A549 (cell line): Measurements from ENCODE around the gene CDC45. TPM values are rescaled to one million over a fixed set of nuclear protein-coding genes. Genes with fewer than 3 reads are reported as not detected.
A peak's percentile ranks its signal among the peaks of the same experiment; 100 is the strongest.

Source experiments
- ATAC-seq, 2 experiments: fragments of 200-7000 bp in 1 of 2; fragments of >200 bp in 1 of 2; cut with Nextera tagmentation in 1 of 2; cut with Tn5 transposase in 1 of 2; 3 replicates each; pipeline versions ENCODE4 v1.8.0 to v1.9.1; 2018 to 2020; ENCODE audit warnings: mild to moderate bottlenecking in 1 of 2, moderate library complexity in 1 of 2
- CTCF ChIA-PET: fragments of 300-600 bp; sonication (Branson Sonifier 250); formaldehyde crosslinking; extraction: SDS; loops from one replicate; lab custom pipeline; 2021; ENCODE audit warnings: antibody characterized with exemption, inconsistent platforms; lab: Yijun Ruan, JAX
- POLR2A ChIA-PET: fragments of 350-600 bp; formaldehyde crosslinking; extraction: SDS; loops from one replicate; lab custom pipeline; 2021; ENCODE audit warnings: antibody characterized with exemption, inconsistent platforms; lab: Yijun Ruan, JAX
- DNase-seq, 2 experiments: peaks; one replicate each; pipeline versions ENCODE4 v3.0.0 to v3.0.0-alpha.2; 2011 to 2016; ENCODE audit warnings: low read depth in 1 of 2, low spot score in 1 of 2
- FAIRE-seq: peaks from 2 replicates; lab custom pipeline; 2011; peaks lifted over from hg19 to GRCh38; lab: Jason Lieb, UNC
- H3K27ac ChIP-seq, 2 experiments: fragments of >200 bp; sonication (Bioruptor Twin); formaldehyde crosslinking; 3 replicates each; pipeline ENCODE4 v1.5.1; 2016 to 2017
- H3K4me1 ChIP-seq: fragments of >200 bp; sonication (Bioruptor Twin); formaldehyde crosslinking; 3 replicates; pipeline ENCODE4 v1.6.1; 2016
- H3K4me2 ChIP-seq: fragments of >200 bp; sonication (Bioruptor Twin); formaldehyde crosslinking; 3 replicates; pipeline ENCODE4 v1.6.1; 2016
- H3K4me3 ChIP-seq: fragments of >200 bp; sonication (Bioruptor Twin); formaldehyde crosslinking; 3 replicates; pipeline ENCODE4 v1.5.1; 2016
- H3K9me3 ChIP-seq: fragments of >200 bp; sonication (Bioruptor Twin); formaldehyde crosslinking; 3 replicates; pipeline ENCODE4 v1.6.1; 2016
- BHLHE40 ChIP-seq: IDR thresholded peaks from 2 replicates; pipeline ENCODE4 v1.6.1; 2012; ENCODE audit warnings: low read depth, low read length, inconsistent platforms
- CBX8 ChIP-seq: fragments of 200-600 bp; sonication (generic); IDR thresholded peaks from 2 replicates; pipeline ENCODE4 v1.6.1; 2016
- CEBPB ChIP-seq, 2 experiments: fragments of >200 bp in 1 of 2; sonication (Bioruptor Twin) in 1 of 2; formaldehyde crosslinking in 1 of 2; IDR thresholded peaks; 2 replicates each; pipeline ENCODE4 v1.6.1; 2012 to 2016
- E2F6 ChIP-seq: IDR thresholded peaks from 2 replicates; pipeline ENCODE4 v1.6.1; 2012; ENCODE audit warnings: low read depth, borderline replicate concordance
- EHMT2 ChIP-seq: fragments of 200-600 bp; sonication (generic); IDR thresholded peaks from 2 replicates; pipeline ENCODE4 v1.6.1; 2016; ENCODE audit warnings: antibody characterized with exemption, low read depth, mild to moderate bottlenecking, moderate library complexity
- FOSB ChIP-seq: fragments of 250-450 bp; sonication (Bioruptor Pico); IDR thresholded peaks from 2 replicates; pipeline ENCODE4 v1.5.0; 2020; ENCODE audit warnings: mild to moderate bottlenecking, moderate library complexity
- FOSL2 ChIP-seq, 2 experiments: fragments of 450-650 bp in 1 of 2; fragments of >200 bp in 1 of 2; sonication (Bioruptor Twin) in 1 of 2; formaldehyde crosslinking; IDR thresholded peaks; 2 replicates each; pipeline versions ENCODE4 v1.5.0 to v1.6.1; 2016 to 2020; ENCODE audit warnings: mild to moderate bottlenecking in 1 of 2, moderate library complexity in 1 of 2
- GATA3 ChIP-seq: IDR thresholded peaks from 2 replicates; pipeline ENCODE4 v1.6.1; 2012; ENCODE audit warnings: borderline replicate concordance
- HDAC2 ChIP-seq: fragments of 200-600 bp; sonication (generic); IDR thresholded peaks from 2 replicates; pipeline ENCODE4 v1.6.1; 2016
- HEYL ChIP-seq: fragments of 250-450 bp; sonication (Bioruptor Pico); IDR thresholded peaks from 2 replicates; pipeline ENCODE4 v1.8.0; 2021; ENCODE audit warnings: mild to moderate bottlenecking, moderate library complexity
- JUN ChIP-seq, 2 experiments: fragments of >200 bp; sonication (Bioruptor Twin); formaldehyde crosslinking; IDR thresholded peaks; 2 replicates in 1 of 2; 3 replicates in 1 of 2; pipeline ENCODE4 v1.6.1; 2016 to 2017
- MAX ChIP-seq: IDR thresholded peaks from 2 replicates; pipeline ENCODE4 v1.6.1; 2012
- MYC ChIP-seq: IDR thresholded peaks from 2 replicates; pipeline ENCODE4 v1.6.1; 2012; ENCODE audit warnings: mild to moderate bottlenecking, inconsistent platforms, low read length, improper control_type of control experiment, borderline replicate concordance
- POLR2A ChIP-seq: IDR thresholded peaks from 2 replicates; pipeline ENCODE4 v1.6.1; 2012; ENCODE audit warnings: mild to moderate bottlenecking, low read length
- RAD21 ChIP-seq, 2 experiments: fragments of >200 bp in 1 of 2; sonication (Bioruptor Twin) in 1 of 2; formaldehyde crosslinking in 1 of 2; IDR thresholded peaks in 1 of 2; conservative IDR thresholded peaks in 1 of 2; 2 replicates in 1 of 2; 3 replicates in 1 of 2; pipeline ENCODE4 v1.6.1; 2012 to 2018; ENCODE audit warnings: inconsistent platforms in 1 of 2
- SMC3 ChIP-seq: fragments of >200 bp; sonication (Bioruptor Twin); formaldehyde crosslinking; IDR thresholded peaks from 3 replicates; pipeline ENCODE4 v1.6.1; 2018; ENCODE audit warnings: inconsistent platforms
- SREBF2 ChIP-seq: fragments of 450-650 bp; IDR thresholded peaks from 2 replicates; pipeline ENCODE4 v1.6.1; 2014; ENCODE audit warnings: mild to moderate bottlenecking, moderate library complexity
- TP53 ChIP-seq: fragments of 250-450 bp; sonication (Bioruptor Pico); IDR thresholded peaks from 2 replicates; pipeline ENCODE4 v1.5.0; 2021; ENCODE audit warnings: mild to moderate bottlenecking, moderate library complexity
- ZFP36 ChIP-seq: fragments of 450-650 bp; IDR thresholded peaks from 2 replicates; pipeline ENCODE4 v1.6.1; 2014; ENCODE audit warnings: borderline replicate concordance; ENCODE audit not compliant: partially characterized antibody
- WGBS: methylation state at CpG from one replicate; pipeline ENCODE4 v1.1.6; 2017; ENCODE audit errors: missing lambda C conversion rate; 5-methylcytosine and 5-hydroxymethylcytosine counted together
- polyA plus RNA-seq, 4 experiments: library from polyadenylated mRNA; depleted of rRNA in 3 of 4; stranded (reverse); fragments of >200 nt; fragmentation: RNase III in 1 of 4; extraction: RNeasy Plus Mini Kit Qiagen cat#74134 plus additional on column Dnase treatment in 1 of 4; gene quantifications; 2 replicates in 3 of 4; 3 replicates in 1 of 4; pipeline ENCODE4 v1.2.3, GENCODE V29; 2011 to 2017
- TF ChIP-seq, protein P1 (sequence below): fragments of 150-350 bp; IDR thresholded peaks from 2 replicates; pipeline ENCODE4 v1.6.1; 2014; ENCODE audit warnings: low read depth, mild to moderate bottlenecking, low read length
- TF ChIP-seq, protein P2 (sequence below): fragments of 250-450 bp; sonication (Bioruptor Pico); IDR thresholded peaks from 2 replicates; pipeline ENCODE4 v1.5.0; 2020; ENCODE audit warnings: low read depth, mild to moderate bottlenecking, moderate library complexity

CDC45 gene
- polyA plus RNA-seq, 2 of the 4 experiments (the other 2 are of a cell fraction): 47.2 to 51.6 TPM

DNA sequence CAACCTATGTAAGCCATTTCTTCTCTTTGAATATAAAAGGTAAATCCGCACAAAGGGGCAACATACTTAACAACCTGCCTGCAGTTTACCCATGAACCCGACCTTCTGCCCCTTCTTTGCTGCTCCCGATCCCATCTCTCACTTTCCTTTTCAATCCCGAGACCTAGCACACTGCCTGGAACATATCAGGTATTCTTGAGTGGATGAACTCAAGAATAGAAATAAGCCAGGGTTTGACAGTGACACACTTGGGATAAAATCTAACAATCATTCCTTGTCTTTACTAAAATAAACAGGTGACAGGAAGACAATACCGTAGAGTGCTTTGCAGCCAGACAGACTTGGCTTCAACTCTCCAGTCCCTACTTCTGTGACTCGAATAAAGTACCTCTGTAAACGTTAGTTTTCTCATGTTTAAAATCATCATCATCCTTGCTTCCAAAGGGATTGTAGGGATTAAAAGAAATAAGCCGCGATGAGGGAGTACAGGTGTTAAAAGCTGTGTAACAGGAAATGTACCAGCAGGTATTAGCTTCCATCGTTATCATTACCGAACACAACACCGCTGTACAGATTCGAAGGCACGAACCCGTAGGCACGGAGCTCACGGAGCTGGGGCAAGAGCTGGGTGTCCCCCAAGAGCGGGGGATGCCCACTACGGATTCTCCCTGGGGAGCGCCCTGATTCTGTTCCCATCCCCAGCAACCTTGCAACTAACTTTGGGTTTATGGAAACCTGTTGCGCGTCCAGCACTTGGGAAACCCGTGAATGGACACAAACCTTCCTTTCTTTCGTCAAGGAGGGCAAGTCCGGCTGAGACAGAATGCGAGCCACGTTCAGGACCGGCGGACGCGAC is 1.4 kb upstream of the CDC45 start (continued):
- TF ChIP-seq CEBPB (IDR thresholded peaks at IDR 0.05): no peak

DNA sequence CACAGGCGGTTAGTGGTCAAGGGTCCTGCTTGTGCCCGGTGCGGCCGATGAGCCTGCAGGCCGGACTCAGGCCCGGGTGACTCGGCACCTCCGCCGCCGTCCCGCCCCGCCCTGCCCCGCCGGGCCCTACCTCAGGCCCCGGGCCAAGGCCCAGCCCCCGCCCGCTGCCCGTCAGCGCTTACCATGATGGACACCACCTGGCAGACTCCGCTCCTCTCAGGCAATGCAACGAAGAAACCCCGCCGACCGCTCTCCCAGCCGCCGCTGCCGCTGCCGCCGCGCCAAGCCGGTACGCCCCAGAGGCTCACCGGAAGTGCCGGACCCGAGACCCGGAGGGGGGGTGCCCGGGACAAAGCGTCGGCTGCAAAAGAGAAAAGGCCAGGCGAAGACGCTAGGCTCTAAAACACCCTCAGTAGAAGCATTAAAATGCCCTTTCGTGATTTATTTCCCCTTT is 792 bp upstream of the CDC45 start, which contains the start of gene UFD1:
Gene UFD1, minus strand, starts transcription at position 293 of the 454 bp plus-strand sequence. Its CDS starts 108 bp downstream, at position 185.
- Histone ChIP-seq H3K9me3 (no peaks in the 10 kb centered on the region), H3K27ac (peak within 1 kb of the TSS; percentile 98), H3K4me2 (peak within 1 kb of the TSS; percentile 98)
- CTCF ChIA-PET: interaction anchor here (1.0 to 1.6 kb wide), 3 partner anchors 13 to 335 kb away, joined by 3 to 4 read pairs (median 3); partner anchors contain the start of gene ESS2
- ATAC-seq: peak; percentile 85 to 86
- TF ChIP-seq MYC (no peak), BHLHE40 (peak; percentile 60), TP53 (no peak), POLR2A (peak; percentile 40; the same call in 1 of the 2 replicates), JUN (IDR thresholded peaks at IDR 0.05) (peak in 1 of 2 experiments; percentile 71; a peak in 3 of 5 replicates), GATA3 (peak; percentile 74), MAX (peak; percentile 45; the same call in 1 of the 2 replicates)
- TF ChIP-seq, protein P1, sequence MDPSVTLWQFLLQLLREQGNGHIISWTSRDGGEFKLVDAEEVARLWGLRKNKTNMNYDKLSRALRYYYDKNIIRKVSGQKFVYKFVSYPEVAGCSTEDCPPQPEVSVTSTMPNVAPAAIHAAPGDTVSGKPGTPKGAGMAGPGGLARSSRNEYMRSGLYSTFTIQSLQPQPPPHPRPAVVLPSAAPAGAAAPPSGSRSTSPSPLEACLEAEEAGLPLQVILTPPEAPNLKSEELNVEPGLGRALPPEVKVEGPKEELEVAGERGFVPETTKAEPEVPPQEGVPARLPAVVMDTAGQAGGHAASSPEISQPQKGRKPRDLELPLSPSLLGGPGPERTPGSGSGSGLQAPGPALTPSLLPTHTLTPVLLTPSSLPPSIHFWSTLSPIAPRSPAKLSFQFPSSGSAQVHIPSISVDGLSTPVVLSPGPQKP: no peak
- TF ChIP-seq, all 56 proteins: peak for 5
- POLR2A ChIA-PET: interaction anchor here (1.3 to 1.6 kb wide), 2 partner anchors 10 to 47 kb away, joined by 4 to 5 read pairs; partner anchors contain the start of genes HIRA and MRPL40
- DNase-seq (peak; percentile 40 to 78), FAIRE-seq (no peak)
- Histone ChIP-seq H3K4me1 (peaks cover 13% of the 10 kb centered on the region), H3K4me3 (peak within 1 kb of the TSS; percentile 96)
- 1% methylated on average over 10 of the region's 42 CpGs for WGBS

DNA sequence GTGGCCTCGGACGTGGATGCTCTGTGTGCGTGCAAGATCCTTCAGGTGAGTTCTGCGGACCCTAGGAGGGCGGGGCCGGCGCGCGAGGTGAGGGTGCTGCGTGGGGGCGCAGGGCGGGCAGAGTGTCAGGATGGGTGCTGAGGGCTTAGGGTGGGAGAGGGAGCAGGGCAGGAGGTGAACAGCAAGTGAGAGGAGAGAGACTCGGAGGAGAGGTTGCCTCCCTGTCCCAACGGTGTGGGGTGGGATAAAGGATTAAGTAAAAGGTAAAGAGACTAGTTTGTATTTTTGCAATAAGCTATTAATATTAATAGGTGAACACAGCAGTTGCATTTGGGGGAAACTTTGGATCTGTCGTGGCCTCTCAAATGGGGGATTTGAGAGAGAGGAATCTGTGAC is 451 bp downstream of the CDC45 start:
- TF ChIP-seq FOSL2 (IDR thresholded peaks at IDR 0.05) (no peak), FOSL2 (CRISPR knock-in tag; IDR thresholded peaks at IDR 0.05) (no peak), SMC3 (no peak), HDAC2 (no peak), BHLHE40 (no peak), SREBF2 (no peak), FOSB (CRISPR knock-in tag) (no peak), RAD21 (conservative IDR thresholded peaks at IDR 0.05 in 1 of 2, IDR thresholded peaks at IDR 0.05 in 1 of 2) (no peak), HEYL (CRISPR knock-in tag) (no peak), EHMT2 (no peak), ZFP36 (no peak), CBX8 (no peak), E2F6 (no peak)
- TF ChIP-seq, protein P2, sequence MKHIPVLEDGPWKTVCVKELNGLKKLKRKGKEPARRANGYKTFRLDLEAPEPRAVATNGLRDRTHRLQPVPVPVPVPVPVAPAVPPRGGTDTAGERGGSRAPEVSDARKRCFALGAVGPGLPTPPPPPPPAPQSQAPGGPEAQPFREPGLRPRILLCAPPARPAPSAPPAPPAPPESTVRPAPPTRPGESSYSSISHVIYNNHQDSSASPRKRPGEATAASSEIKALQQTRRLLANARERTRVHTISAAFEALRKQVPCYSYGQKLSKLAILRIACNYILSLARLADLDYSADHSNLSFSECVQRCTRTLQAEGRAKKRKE (CRISPR knock-in tag): no peak
- TF ChIP-seq, all 56 proteins: peak for 0
- ATAC-seq: peak in 1 of 2 experiments; percentile 10; a peak in 3 of 6 replicates
- WGBS: 0% methylated on average over 3 of the region's 15 CpGs
- Histone ChIP-seq H3K4me1 (peaks cover 13% of the 10 kb centered on the region), H3K4me3 (peak overlapping the region; percentile 96), H3K9me3 (no peaks in the 10 kb centered on the region), H3K4me2 (peak overlapping the region; percentile 94), H3K27ac (peak overlapping the region; percentile 83 to 98)
- ChIA-PET POLR2A (interaction anchor here (1.3 to 1.6 kb wide), 2 partner anchors 9 to 48 kb away, joined by 4 to 5 read pairs; partner anchors contain the start of genes HIRA and MRPL40), CTCF (interaction anchor here (1.0 kb wide), 1 partner anchor 336 kb away, joined by 3 read pairs; the partner anchor contains the start of gene ESS2)
- FAIRE-seq: no peak
- no peak for DNase-seq
